NK-92 (cell line): ENCODE data around the gene SPOP.
"Not testable (repeated sequence)": the region's sequence is repeated elsewhere in the genome, so short reads cannot be mapped to it uniquely, and the experiment has no call there.

Source experiments
- DNase-seq: peaks from one replicate; lab custom pipeline; 2025; ENCODE audit not compliant: unreplicated experiment; lab: John Stamatoyannopoulos, UW

Gene SPOP

GRCh38 chr17:49554694-49555494 is 123.0 kb downstream of the SPOP start:
- DNase-seq, result no peak

DNA sequence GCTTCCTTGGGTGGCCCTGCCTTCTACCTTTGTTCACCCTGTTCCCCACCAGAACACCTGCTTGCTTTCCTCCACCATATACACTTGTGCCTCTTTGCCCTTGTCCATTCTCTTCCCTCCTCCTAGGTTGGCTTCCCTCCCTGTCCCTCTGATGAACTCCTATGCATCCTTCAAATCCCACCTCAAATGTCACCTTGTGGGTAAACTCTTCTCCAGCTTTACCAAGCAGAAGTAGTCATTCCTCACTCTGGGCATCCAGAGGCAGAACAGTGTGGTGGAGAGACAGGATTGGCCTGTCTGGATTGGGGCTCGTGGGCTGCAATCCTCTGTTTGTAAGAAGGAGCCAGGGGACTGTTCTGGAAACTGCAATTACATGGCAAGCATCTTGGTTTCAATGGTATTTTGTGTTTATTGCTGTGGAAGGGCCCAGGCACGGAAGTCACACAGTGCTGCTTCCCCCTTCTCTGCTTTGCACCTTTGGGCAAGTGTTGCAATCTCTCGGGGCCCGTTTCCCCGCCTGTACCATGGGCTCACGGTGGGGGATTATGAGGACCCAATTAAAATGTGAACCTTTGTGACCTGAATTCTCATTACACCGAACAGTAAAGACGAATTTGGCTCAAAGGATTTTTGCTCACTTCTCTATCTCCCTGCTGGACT is 124.1 kb downstream of the SPOP start:
- no peak for DNase-seq

DNA sequence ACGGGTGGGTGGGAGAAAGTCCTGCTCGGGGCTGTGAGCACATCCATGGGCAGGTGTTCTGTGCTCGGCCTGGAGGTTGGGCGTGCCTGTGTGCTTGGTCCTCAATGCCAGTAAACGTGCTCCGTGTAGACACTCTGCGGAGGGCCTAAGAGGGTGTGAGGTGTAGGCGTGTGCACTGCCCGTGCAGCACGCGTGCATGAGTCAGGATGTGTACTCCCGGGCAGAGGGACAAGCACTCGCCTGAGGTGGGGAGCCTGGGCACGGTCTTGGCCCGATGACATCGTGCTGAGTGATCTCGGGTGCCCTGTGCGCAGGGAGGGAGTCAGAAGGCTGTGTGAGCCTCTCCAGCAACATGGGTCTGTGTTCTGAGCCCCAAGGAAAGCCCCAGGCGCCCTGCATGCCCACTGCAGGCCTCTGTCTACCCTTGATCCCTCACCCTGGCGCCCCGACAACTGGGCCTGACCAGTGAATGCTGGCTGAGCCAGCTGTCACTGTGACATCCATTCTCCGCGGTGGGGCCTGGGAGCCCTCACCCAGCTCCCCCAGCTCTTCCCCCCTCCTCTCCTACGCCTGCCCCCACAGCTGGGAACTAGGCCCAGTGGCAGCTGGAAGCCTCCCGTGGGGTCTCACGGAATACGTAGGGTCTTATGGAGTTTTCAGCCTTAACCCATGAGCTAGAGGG is 125.7 kb downstream of the SPOP start:
- no peak for DNase-seq

GRCh38 chr17:49551221-49552069 is 126.5 kb downstream of the SPOP start:
- no peak for DNase-seq

DNA sequence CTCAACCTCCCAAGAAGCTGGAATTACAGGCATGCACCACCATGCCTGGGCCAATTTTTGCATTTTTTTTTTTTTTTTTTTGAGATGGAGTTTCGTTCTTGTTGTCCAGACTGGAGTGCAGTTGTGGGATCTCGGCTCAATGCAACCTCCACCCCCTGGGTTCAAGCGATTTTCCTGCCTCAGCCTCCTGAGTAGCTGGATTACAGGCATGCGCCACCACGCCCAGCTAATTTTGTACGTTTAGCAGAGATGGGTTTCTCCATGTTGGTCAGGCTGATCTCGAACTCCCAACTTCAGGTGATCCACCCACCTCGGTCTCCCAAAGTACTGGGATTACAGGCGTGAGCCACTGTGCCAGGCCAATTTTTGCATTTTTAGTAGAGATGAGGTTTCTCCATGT is 127.1 kb downstream of the SPOP start:
- not testable (repeated sequence) for DNase-seq

DNA sequence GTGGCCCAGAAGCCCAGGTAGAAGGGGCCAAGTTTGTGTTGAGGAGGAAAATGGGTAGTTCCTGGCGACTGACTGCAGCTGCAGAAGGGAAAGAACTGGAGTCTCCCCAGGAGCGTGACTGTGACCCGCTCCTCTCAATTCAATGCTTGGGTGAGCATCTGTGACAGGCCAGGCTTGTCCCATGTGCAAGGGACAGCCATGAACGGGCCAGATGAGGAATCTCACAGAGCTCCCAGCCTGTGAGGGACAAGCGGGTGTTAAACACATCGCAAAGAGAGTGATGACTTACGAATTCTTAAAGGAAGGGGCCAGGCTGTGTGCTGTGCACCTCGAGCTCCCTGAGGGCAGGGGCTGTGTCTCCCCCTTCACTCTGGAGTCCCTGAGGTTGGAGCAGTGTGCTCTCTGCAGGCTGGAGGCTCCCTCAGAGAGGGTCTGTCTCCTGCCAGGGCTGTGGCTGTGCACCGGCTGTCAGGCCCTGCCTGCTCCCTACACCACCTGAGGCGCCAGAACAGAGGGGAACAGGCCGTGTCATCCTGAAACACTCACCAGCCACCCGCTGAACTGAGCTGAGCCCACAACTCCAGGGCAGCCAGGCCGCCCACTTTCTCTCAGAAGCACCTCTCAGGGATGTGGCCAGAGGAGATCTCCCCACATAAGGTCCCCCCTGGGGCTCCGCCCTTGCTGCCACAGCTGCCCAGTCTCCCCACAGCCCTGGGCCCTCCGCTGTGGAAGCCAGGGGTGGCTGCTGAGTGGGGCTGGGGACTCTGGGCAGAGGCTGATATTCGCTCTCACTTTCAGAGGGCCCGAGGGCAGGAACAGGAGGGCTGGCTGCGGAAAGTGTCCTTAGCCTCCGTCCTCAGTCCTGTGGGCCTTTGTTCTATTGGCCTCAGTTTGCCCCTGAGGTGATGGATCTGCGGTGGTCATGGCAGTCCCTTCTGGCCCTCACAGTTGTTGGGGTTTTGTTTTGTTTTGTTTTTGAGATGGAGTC is 127.9 kb downstream of the SPOP start:
- DNase-seq, result no peak

DNA sequence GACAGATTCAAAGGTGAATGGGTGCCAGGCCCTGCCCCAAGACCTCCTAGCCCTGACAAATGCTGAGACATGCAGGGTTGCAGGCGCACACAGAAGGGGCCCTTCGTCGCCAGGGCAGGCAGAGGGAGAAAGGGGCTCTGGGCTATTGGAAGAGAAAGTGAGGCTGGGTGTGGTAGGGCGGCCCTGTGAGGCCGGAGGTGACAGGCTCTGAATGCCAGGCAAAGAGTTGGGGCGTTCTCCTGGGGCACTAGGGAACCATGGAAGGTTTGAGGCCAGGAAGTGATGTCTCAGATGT is 128.6 kb downstream of the SPOP start:
- DNase-seq, result no peak
